Right forelimb (tissue), 1 donor: Measurements from ENCODE around the gene MGAT5.

Experiments
- DNase-seq: peaks from one replicate; pipeline ENCODE4 v3.0.0-alpha.2; 2018

Gene MGAT5

GRCh38 chr2:134253804-134254203 is at the start of gene MGAT5:
Gene MGAT5 (plus strand): TSS chr2:134254072. CDS start chr2:134254404, 332 bp downstream.
- no peak for DNase-seq

- no peak for DNase-seq
Measured at GRCh38 chr2:134205087-134205486, 48.8 kb upstream of the MGAT5 start.

- DNase-seq = no peak
Measured at GRCh38 chr2:134206031-134206430, 47.8 kb upstream of the MGAT5 start.

GRCh38 chr2:134206573-134206972 is 47.3 kb upstream of the MGAT5 start:
- no peak for DNase-seq

GRCh38 chr2:134207589-134208209 is 46.2 kb upstream of the MGAT5 start:
- DNase-seq = no peak

- DNase-seq = no peak
Measured at GRCh38 chr2:134208825-134209224, 45.0 kb upstream of the MGAT5 start.

- DNase-seq = no peak
Measured at GRCh38 chr2:134212746-134213145, 41.1 kb upstream of the MGAT5 start.

- DNase-seq = no peak
Measured at GRCh38 chr2:134216152-134216829, 37.6 kb upstream of the MGAT5 start.

GRCh38 chr2:134217351-134217750 is 36.5 kb upstream of the MGAT5 start:
- DNase-seq = no peak

GRCh38 chr2:134217924-134218323 is 35.9 kb upstream of the MGAT5 start:
- DNase-seq = no peak

GRCh38 chr2:134218414-134218813 is 35.5 kb upstream of the MGAT5 start:
- DNase-seq = no peak

GRCh38 chr2:134218930-134219658 is 34.8 kb upstream of the MGAT5 start:
- no peak for DNase-seq

GRCh38 chr2:134220344-134220974 is 33.4 kb upstream of the MGAT5 start:
- no peak for DNase-seq

- DNase-seq = no peak
Measured at GRCh38 chr2:134224005-134224404, 29.9 kb upstream of the MGAT5 start.

GRCh38 chr2:134225173-134225572 is 28.7 kb upstream of the MGAT5 start:
- no peak for DNase-seq

GRCh38 chr2:134225841-134226240 is 28.0 kb upstream of the MGAT5 start:
- no peak for DNase-seq

GRCh38 chr2:134226601-134227000 is 27.3 kb upstream of the MGAT5 start:
- no peak for DNase-seq

GRCh38 chr2:134227666-134228065 is 26.2 kb upstream of the MGAT5 start:
- DNase-seq = no peak

GRCh38 chr2:134228493-134228903 is 25.4 kb upstream of the MGAT5 start:
- DNase-seq = no peak

- no peak for DNase-seq
Measured at GRCh38 chr2:134229540-134229939, 24.3 kb upstream of the MGAT5 start.

- DNase-seq = no peak
Measured at GRCh38 chr2:134230885-134231284, 23.0 kb upstream of the MGAT5 start.

- no peak for DNase-seq
Measured at GRCh38 chr2:134231301-134231964, 22.4 kb upstream of the MGAT5 start.

- DNase-seq = no peak
Measured at GRCh38 chr2:134231965-134232340, 21.9 kb upstream of the MGAT5 start.
